ENCODE results near the gene SP4.

SP4 gene

DNA sequence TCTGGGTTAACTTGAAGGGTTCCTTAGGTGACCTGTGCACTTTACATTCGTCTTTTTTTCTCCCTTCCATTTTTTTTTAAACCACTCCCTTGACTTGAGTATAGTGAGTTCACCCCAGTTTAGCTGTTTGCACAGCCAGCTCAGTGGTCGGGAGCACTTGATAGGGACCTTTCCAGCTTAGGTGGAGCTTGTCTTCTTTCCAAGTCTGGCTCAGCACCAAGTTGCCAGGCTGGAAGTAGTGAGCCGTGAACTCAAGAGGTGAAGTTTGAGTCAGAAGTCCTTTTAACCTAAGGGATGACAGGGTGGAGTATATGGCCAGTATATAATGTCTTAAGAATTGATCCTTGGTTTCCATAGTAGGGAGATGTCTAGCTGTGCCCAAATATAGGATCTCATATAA, 122.2 kb downstream of the SP4 start:
- H3K4me1 Mint-ChIP-seq (ENCODE audit: low read depth): no peaks in the 10 kb centered on the region

DNA sequence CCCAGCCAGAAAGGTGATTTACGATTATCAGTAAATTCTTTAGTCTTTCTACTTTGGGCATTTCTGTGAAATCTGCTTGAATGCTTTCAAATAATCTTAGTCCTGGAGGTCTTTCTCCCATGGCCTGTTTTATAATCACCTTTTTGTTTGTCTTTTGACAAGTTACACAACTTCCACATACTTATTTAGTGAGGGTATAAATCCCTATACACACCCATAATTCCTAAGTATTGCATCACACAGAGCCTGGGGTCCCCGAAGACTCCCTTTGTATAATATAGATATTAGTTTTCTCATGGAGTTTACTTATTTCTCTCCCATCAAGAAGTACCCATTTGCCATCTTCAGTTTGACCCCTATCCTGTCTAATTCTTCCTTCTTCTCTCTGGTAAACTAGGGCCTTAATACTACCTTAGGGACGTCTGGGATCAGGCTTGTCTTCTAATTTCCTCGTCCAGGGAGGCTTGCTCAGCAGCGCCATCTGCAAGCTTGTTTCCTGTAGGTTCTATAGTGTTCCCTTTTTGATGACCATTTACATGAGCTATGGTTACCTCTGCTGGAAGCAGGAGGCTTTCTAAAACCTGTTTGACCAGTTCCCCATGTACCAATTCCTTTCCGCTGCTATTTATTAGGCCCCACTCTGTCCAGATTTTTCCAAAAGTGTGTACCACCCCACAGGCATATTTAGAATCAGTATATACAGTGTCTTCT, 123.1 kb downstream of the SP4 start:
- no peak for DNase-seq (ENCODE audit: low spot score)
- H3K36me3 Mint-ChIP-seq (ENCODE audit: low read depth): peaks cover 2% of the 10 kb centered on the region
- H3K4me3 Mint-ChIP-seq: no peak overlapping the region
- H3K4me1 Mint-ChIP-seq (ENCODE audit: low read depth): no peaks in the 10 kb centered on the region
- H3K27ac Mint-ChIP-seq: no peak overlapping the region
- H3K27me3 Mint-ChIP-seq (ENCODE audit: low read depth): peaks cover 8% of the 10 kb centered on the region
- no peaks in the 10 kb centered on the region for H3K9me3 Mint-ChIP-seq

More for the DNA sequence above, 122.2 kb downstream of the SP4 start:
- H3K27ac Mint-ChIP-seq: no peak overlapping the region
- no peaks in the 10 kb centered on the region for H3K9me3 Mint-ChIP-seq
- H3K36me3 Mint-ChIP-seq (ENCODE audit: low read depth): peaks cover 2% of the 10 kb centered on the region
- peaks cover 16% of the 10 kb centered on the region for H3K27me3 Mint-ChIP-seq (ENCODE audit: low read depth)
- H3K4me3 Mint-ChIP-seq: no peak overlapping the region
- DNase-seq (ENCODE audit: low spot score): no peak

DNA sequence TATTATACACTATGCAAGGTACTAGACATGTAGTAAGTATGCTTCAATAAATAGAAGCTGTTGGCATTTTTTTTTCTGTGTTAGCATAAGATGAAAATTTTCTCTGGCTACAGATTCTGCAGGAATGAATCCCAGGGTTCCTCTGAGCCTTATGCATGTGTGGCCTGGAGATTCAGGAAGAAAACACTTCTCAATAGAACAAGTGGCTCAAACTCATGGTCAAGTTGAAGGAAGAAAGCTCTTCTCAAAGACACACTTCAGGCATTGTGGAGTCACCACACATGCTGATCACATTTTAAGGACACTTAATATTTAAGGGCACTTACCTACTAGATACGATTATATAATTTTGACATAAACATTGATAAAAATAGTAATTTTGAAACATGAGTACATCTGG, 134.5 kb downstream of the SP4 start:
- Mint-ChIP-seq H3K27me3 (ENCODE audit: low read depth) (peaks cover 13% of the 10 kb centered on the region), H3K9me3 (no peaks in the 10 kb centered on the region), H3K36me3 (ENCODE audit: low read depth) (peaks cover 1% of the 10 kb centered on the region), H3K4me3 (no peak overlapping the region), H3K27ac (no peak overlapping the region), H3K4me1 (ENCODE audit: low read depth) (no peaks in the 10 kb centered on the region)
- DNase-seq (ENCODE audit: low spot score): no peak
